Sigmoid colon (tissue), 7 donors: ENCODE results near the gene CELA1. TPM values are rescaled to one million over a fixed set of nuclear protein-coding genes. Genes with fewer than 3 reads are reported as not detected.

Experiments used
- DNase-seq: peaks from one replicate; pipeline ENCODE4 v3.0.0-alpha.2; 2019
- H3K27ac ChIP-seq, 4 donors: fragments of 200-600 bp; sonication (generic); one replicate each; pipeline ENCODE4 v1.5.1; 2016 to 2019; ENCODE audit warnings: mild to moderate bottlenecking in 1 of 4
- H3K27me3 ChIP-seq, 3 donors: fragments of 200-600 bp; sonication (generic); one replicate each; pipeline ENCODE4 v1.5.1; 2019; ENCODE audit warnings: mild to moderate bottlenecking in 1 of 3
- H3K36me3 ChIP-seq, 4 donors: fragments of 200-600 bp; sonication (generic); one replicate each; pipeline ENCODE4 v1.5.1; 2016 to 2019
- H3K4me1 ChIP-seq, 4 donors: fragments of 200-600 bp; sonication (generic); one replicate each; pipeline ENCODE4 v1.5.1; 2017 to 2019
- H3K4me3 ChIP-seq, 4 donors: fragments of 200-600 bp; sonication (generic); one replicate each; pipeline ENCODE4 v1.5.1; 2017 to 2019; ENCODE audit warnings: mild to moderate bottlenecking in 2 of 4, moderate library complexity in 1 of 4
- H3K9me3 ChIP-seq, 4 donors: fragments of 200-600 bp in 3 of 4; sonication (generic) in 3 of 4; one replicate each; pipeline versions ENCODE4 v1.5.1 to v1.6.1; 2013 to 2019
- EP300 ChIP-seq, 4 donors: sonication (generic); formaldehyde crosslinking; IDR thresholded peaks; one replicate each; pipeline ENCODE4 v1.6.1; 2017; ENCODE audit warnings: antibody characterized with exemption in 4 of 4
- POLR2A ChIP-seq, 2 donors: fragments of 450-650 bp; IDR thresholded peaks; one replicate each; pipeline ENCODE4 v1.6.1; 2016; ENCODE audit warnings: antibody characterized with exemption in 2 of 2, mild to moderate bottlenecking in 2 of 2, moderate library complexity in 2 of 2
- POLR2AphosphoS5 ChIP-seq, 4 donors: sonication (generic); formaldehyde crosslinking; IDR thresholded peaks; one replicate each; pipeline ENCODE4 v1.6.1; 2017; ENCODE audit warnings: antibody characterized with exemption in 4 of 4
- WGBS, 2 donors: extraction: QIAGEN DNeasy Blood & Tissue Kit; methylation state at CpG; one replicate each; pipeline ENCODE4 v1.1.7; 2013; 5-methylcytosine and 5-hydroxymethylcytosine counted together
- intact Hi-C: fragments of 100-400 bp; cut with DNase I; formaldehyde crosslinking; loops from one replicate; pipeline ENCODE4 v1.15.1; 2023
- polyA plus RNA-seq, 3 donors: library from polyadenylated mRNA; stranded (reverse); fragments of 200-250 nt; gene quantifications; one replicate each; pipeline ENCODE4 v1.2.3, GENCODE V29; 2013
- total RNA-seq, 4 donors: library from RNA; depleted of rRNA; stranded (reverse); fragments of >200 nt; gene quantifications; one replicate each; pipeline ENCODE4 v1.1.0, GENCODE V29; 2016
- TF ChIP-seq, protein P1 (sequence below), 4 experiments: fragments of 450-650 bp in 3 of 4; fragments of 200-600 bp in 1 of 4; IDR thresholded peaks; one replicate each; pipeline ENCODE4 v1.5.1; 2016 to 2019; ENCODE audit warnings: antibody characterized with exemption in 4 of 4, mild to moderate bottlenecking in 3 of 4, moderate library complexity in 2 of 4
- donor health status: healthy with polysubstance abuse.
- donor health status: Bipolar disorder and iron deficiency.
- donor health status: healthy.

Gene CELA1
- total and polyA plus RNA-seq, 7 donors = not detected

DNA sequence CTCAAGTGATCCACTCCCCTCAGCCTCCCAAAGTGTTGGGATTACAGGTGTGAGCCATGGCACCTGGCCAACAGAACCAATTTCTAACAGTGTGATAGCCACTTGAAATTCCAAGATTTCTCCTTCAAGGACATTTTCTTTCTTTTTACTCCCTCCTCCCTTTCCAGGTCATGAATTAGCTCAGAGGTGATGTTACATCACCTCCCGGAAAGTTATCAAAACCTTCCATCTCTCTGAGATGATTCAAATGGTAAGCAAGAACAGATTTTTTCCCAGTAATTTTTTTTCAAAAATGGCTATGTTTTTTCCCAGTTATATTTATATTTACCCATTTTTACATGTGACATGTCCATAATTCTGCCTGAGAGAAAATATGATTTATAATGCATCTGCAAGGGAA, 60.6 kb downstream of the CELA1 start:
- Histone ChIP-seq H3K27me3 (no peaks in the 10 kb centered on the region), H3K4me3 (no peak overlapping the region), H3K4me1 (no peaks in the 10 kb centered on the region), H3K36me3 (no peaks in the 10 kb centered on the region), H3K9me3 (no peaks in the 10 kb centered on the region), H3K27ac (no peak overlapping the region)
- WGBS, 2 donors = 89 to 96% methylated on average over 1 of the region's 1 CpG
- TF ChIP-seq EP300 (IDR thresholded peaks at IDR 0.05) = no peak
- TF ChIP-seq, protein P1, sequence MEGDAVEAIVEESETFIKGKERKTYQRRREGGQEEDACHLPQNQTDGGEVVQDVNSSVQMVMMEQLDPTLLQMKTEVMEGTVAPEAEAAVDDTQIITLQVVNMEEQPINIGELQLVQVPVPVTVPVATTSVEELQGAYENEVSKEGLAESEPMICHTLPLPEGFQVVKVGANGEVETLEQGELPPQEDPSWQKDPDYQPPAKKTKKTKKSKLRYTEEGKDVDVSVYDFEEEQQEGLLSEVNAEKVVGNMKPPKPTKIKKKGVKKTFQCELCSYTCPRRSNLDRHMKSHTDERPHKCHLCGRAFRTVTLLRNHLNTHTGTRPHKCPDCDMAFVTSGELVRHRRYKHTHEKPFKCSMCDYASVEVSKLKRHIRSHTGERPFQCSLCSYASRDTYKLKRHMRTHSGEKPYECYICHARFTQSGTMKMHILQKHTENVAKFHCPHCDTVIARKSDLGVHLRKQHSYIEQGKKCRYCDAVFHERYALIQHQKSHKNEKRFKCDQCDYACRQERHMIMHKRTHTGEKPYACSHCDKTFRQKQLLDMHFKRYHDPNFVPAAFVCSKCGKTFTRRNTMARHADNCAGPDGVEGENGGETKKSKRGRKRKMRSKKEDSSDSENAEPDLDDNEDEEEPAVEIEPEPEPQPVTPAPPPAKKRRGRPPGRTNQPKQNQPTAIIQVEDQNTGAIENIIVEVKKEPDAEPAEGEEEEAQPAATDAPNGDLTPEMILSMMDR (IDR thresholded peaks at IDR 0.05) = no peak
- no peak for TF ChIP-seq POLR2A (IDR thresholded peaks at IDR 0.05)
- TF ChIP-seq POLR2AphosphoS5 (IDR thresholded peaks at IDR 0.05) = no peak
- intact Hi-C loops = no loop called here
- no peak for DNase-seq

DNA sequence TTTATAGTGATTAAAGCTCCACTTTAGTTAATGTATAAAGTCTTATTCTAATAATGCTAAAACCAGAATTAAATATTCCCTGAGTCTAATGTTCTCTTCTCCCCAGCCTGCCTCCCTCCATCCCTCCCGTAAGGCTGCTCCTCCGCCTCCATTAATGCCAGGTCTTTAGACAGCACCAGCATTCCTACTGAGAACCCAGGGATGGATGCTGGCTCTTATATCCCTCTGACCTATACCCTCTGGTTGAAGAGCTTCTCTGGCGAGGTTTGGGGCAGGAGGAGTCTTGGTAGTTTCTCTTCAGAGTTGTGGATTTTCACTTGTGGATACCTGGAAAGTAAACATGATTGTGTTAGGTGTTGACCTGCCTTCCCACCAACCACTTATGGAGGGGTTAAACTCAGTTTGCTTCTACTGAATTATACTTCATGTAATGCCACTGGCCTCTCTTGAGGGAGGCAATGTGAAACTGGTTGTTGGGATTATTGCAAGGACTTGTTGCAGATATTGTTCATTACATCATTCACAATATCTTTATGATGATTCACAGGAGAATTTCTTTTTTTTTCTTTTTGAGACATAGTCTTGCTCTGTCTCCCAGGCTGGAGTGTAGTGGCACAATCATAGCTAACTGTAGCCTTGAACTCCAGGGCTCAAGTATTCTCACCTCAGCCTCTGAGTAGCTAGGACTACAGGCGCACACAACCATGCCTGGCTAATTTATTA, 65.1 kb downstream of the CELA1 start:
- intact Hi-C loops = no loop called here
- H3K27me3 ChIP-seq = no peaks in the 10 kb centered on the region
- no peak for DNase-seq
- no peaks in the 10 kb centered on the region for H3K4me1 ChIP-seq
- WGBS, 2 donors = 89 to 93% methylated on average over 4 of the region's 4 CpGs
- H3K4me3 ChIP-seq = no peak overlapping the region
- H3K27ac ChIP-seq = no peak overlapping the region
- TF ChIP-seq POLR2AphosphoS5 (IDR thresholded peaks at IDR 0.05) = no peak
- TF ChIP-seq, protein P1 (IDR thresholded peaks at IDR 0.05) = no peak
- no peak for TF ChIP-seq POLR2A (IDR thresholded peaks at IDR 0.05)
- no peak for TF ChIP-seq EP300 (IDR thresholded peaks at IDR 0.05)
- H3K9me3 ChIP-seq = no peaks in the 10 kb centered on the region
- H3K36me3 ChIP-seq = no peaks in the 10 kb centered on the region

Other genes starting within 250 kb of the CELA1 start
- 10 to 100 TPM; 11.9 to 17.8 (median 13.7) TPM for gene TFCP2, start 173.5 kb downstream of the CELA1 start, total RNA-seq
- 10 to 100 TPM; 10.4 to 18.1 (median 12.6) TPM for gene TFCP2, start 173.5 kb downstream of the CELA1 start, polyA plus RNA-seq
- gene POU6F1, start 128.6 kb downstream of the CELA1 start, total RNA-seq = 10 to 100 TPM in 1 of 4 donors, 1 to 10 TPM in 3; 5.8 to 15.8 (median 8.5) TPM
- gene POU6F1, start 128.6 kb downstream of the CELA1 start, polyA plus RNA-seq = 1 to 10 TPM; 1.2 to 4.5 (median 1.6) TPM
- 100 to 1,000 TPM; 107 to 265 (median 191) TPM for gene DAZAP2, start 107.9 kb downstream of the CELA1 start, total RNA-seq
- gene DAZAP2, start 107.9 kb downstream of the CELA1 start, polyA plus RNA-seq = 100 to 1,000 TPM; 428 to 701 (median 638) TPM
- gene SMAGP, start 76.3 kb downstream of the CELA1 start, total RNA-seq = 1 to 10 TPM; 1.9 to 5.3 (median 3.4) TPM
- gene SMAGP, start 76.3 kb downstream of the CELA1 start, polyA plus RNA-seq = 10 to 100 TPM; 78.8 to 81.7 (median 81.1) TPM
- gene BIN2, start 22.5 kb downstream of the CELA1 start, total RNA-seq = 1 to 10 TPM; 2.3 to 4.2 (median 2.9) TPM
- gene BIN2, start 22.5 kb downstream of the CELA1 start, polyA plus RNA-seq = 10 to 100 TPM in 2 of 3 donors, 1 to 10 TPM in 1; 7.4 to 21.2 (median 10.8) TPM
- gene GALNT6, start 44.7 kb upstream of the CELA1 start, total RNA-seq = 1 to 10 TPM; 1.6 to 7.6 (median 4.6) TPM
- gene GALNT6, start 44.7 kb upstream of the CELA1 start, polyA plus RNA-seq = 10 to 100 TPM in 1 of 3 donors, 1 to 10 TPM in 2; 3.7 to 10.6 (median 7.2) TPM
- gene SLC4A8, start 78.2 kb upstream of the CELA1 start, total RNA-seq = 1 to 10 TPM in 2 of 4 donors, under 1 TPM in 2; 0.16 to 3.0 (median 1.3) TPM
- gene SLC4A8, start 78.2 kb upstream of the CELA1 start, polyA plus RNA-seq = 1 to 10 TPM in 1 of 3 donors, under 1 TPM in 2; under 0.01 to 1.1 (median under 0.01) TPM
- gene SCN8A, start 244.6 kb upstream of the CELA1 start, total RNA-seq = under 1 TPM; 0.41 to 0.83 (median 0.77) TPM
- 1 to 10 TPM in 1 of 3 donors, under 1 TPM in 2; under 0.01 to 2.1 (median 0.46) TPM for gene SCN8A, start 244.6 kb upstream of the CELA1 start, polyA plus RNA-seq